Stimulated activated CD4-positive, alpha-beta T cell treated with anti-CD3 and anti-CD28 coated beads, Interleukin-4, amount 100 ng/mL, for 24 hours (primary cell): ENCODE results near the gene ELF1.
"Not testable (repeated sequence)": the region's sequence is repeated elsewhere in the genome, so short reads cannot be mapped to it uniquely, and the experiment has no call there.

Source experiments
- DNase-seq: peaks from one replicate; pipeline ENCODE4 v3.0.0-alpha.2; 2020

ELF1 gene

GRCh38 chr13:41019011-41019487 is at the start of gene ELF1:
Gene ELF1, minus strand, starts transcription at chr13:41019316. Its CDS starts 37,262 bp downstream, at chr13:40982054.
- peak; percentile 64 for DNase-seq

GRCh38 chr13:41065078-41065477 is 46.0 kb upstream of the ELF1 start:
- DNase-seq, result no peak

- DNase-seq, result no peak
These were observed 45.4 kb upstream of the ELF1 start for GRCh38 chr13:41064493-41064892.

- DNase-seq, result no peak
These were observed 43.1 kb upstream of the ELF1 start for GRCh38 chr13:41061914-41062837.

GRCh38 chr13:41061075-41061913 is 42.2 kb upstream of the ELF1 start, which contains the start of gene WBP4:
Gene WBP4, plus strand, starts transcription at chr13:41061509. Its CDS starts 165 bp downstream, at chr13:41061674.
- DNase-seq, result peak; percentile 91

GRCh38 chr13:41060724-41061074 is 41.6 kb upstream of the ELF1 start:
- peak; percentile 90 for DNase-seq

GRCh38 chr13:41060082-41060723 is 41.1 kb upstream of the ELF1 start:
- peak; percentile 82 for DNase-seq

- no peak for DNase-seq
These were observed 40.5 kb upstream of the ELF1 start for GRCh38 chr13:41059456-41060081.

GRCh38 chr13:41058295-41059070 is 39.4 kb upstream of the ELF1 start:
- no peak for DNase-seq

- no peak for DNase-seq
These were observed 38.0 kb upstream of the ELF1 start for GRCh38 chr13:41056826-41057711.

GRCh38 chr13:41056194-41056593 is 37.1 kb upstream of the ELF1 start:
- DNase-seq, result no peak

GRCh38 chr13:41054919-41055619 is 36.0 kb upstream of the ELF1 start:
- DNase-seq, result no peak

- DNase-seq, result peak; percentile 51
These were observed 35.2 kb upstream of the ELF1 start for GRCh38 chr13:41054212-41054877.

- no peak for DNase-seq
These were observed 34.3 kb upstream of the ELF1 start for GRCh38 chr13:41053384-41053826.

- no peak for DNase-seq
These were observed 33.3 kb upstream of the ELF1 start for GRCh38 chr13:41052441-41052840.

GRCh38 chr13:41049480-41050440 is 30.6 kb upstream of the ELF1 start:
- no peak for DNase-seq

GRCh38 chr13:41048640-41049039 is 29.5 kb upstream of the ELF1 start:
- no peak for DNase-seq

GRCh38 chr13:41042419-41042818 is 23.3 kb upstream of the ELF1 start:
- DNase-seq, result not testable (repeated sequence)
